GM18520 (cell line): ENCODE measurements around the gene GSTM3.

Experiments used
- ATAC-seq: cut with Tn5 transposase; IDR thresholded peaks from one replicate; pipeline ENCODE4 v1.9.1; 2021; ENCODE audit not compliant: unreplicated experiment

Gene GSTM3

GRCh38 chr1:109740615-109741373 lies at the start of gene GSTM3:
Gene GSTM3 (minus strand): TSS chr1:109741038. CDS start chr1:109740287, 751 bp downstream.
- ATAC-seq, result no peak

GRCh38 chr1:109790329-109790728 lies 49.5 kb upstream of the GSTM3 start:
- ATAC-seq, result no peak

GRCh38 chr1:109789551-109790180 lies 48.8 kb upstream of the GSTM3 start:
- no peak for ATAC-seq

- ATAC-seq, result no peak
Measured at GRCh38 chr1:109788695-109789521, 48.1 kb upstream of the GSTM3 start.

- ATAC-seq, result no peak
Measured at GRCh38 chr1:109787845-109788601, 47.2 kb upstream of the GSTM3 start.

- no peak for ATAC-seq
Measured at GRCh38 chr1:109787211-109787844, 46.5 kb upstream of the GSTM3 start.

GRCh38 chr1:109786531-109787021 lies 45.7 kb upstream of the GSTM3 start:
- no peak for ATAC-seq

GRCh38 chr1:109786112-109786480 lies 45.3 kb upstream of the GSTM3 start:
- ATAC-seq, result no peak

GRCh38 chr1:109785446-109786111 lies 44.7 kb upstream of the GSTM3 start:
- ATAC-seq, result no peak

GRCh38 chr1:109784551-109785252 lies 43.9 kb upstream of the GSTM3 start:
- no peak for ATAC-seq

GRCh38 chr1:109783436-109783835 lies 42.6 kb upstream of the GSTM3 start:
- ATAC-seq, result no peak

GRCh38 chr1:109782927-109783326 lies 42.1 kb upstream of the GSTM3 start:
- ATAC-seq, result no peak

GRCh38 chr1:109782514-109782913 lies 41.7 kb upstream of the GSTM3 start:
- no peak for ATAC-seq

- no peak for ATAC-seq
Measured at GRCh38 chr1:109781806-109782205, 41.0 kb upstream of the GSTM3 start.

GRCh38 chr1:109780982-109781381 lies 40.1 kb upstream of the GSTM3 start:
- ATAC-seq, result no peak

- ATAC-seq, result no peak
Measured at GRCh38 chr1:109777980-109778625, 37.3 kb upstream of the GSTM3 start.

- ATAC-seq, result no peak
Measured at GRCh38 chr1:109777436-109777835, 36.6 kb upstream of the GSTM3 start.

- ATAC-seq, result no peak
Measured at GRCh38 chr1:109776911-109777310, 36.1 kb upstream of the GSTM3 start.
